ENCODE results near the gene LMAN2. TPM values are rescaled to one million over a fixed set of nuclear protein-coding genes. Genes with fewer than 3 reads are reported as not detected.

The LMAN2 gene
- total RNA-seq, 1 experiment from 2014 or later: 128 TPM

GRCh38 chr5:177327539-177328522 is 23.6 kb downstream of the LMAN2 start:
- no peak for ATAC-seq
- no peaks in the 10 kb centered on the region; a peak in 1 of 4 replicates for H3K36me3 ChIP-seq (ENCODE audit: control insufficient read depth in 1 of 2, insufficient read depth in 2 of 2, low read length in 2 of 2)
- H3K4me3 ChIP-seq (replicated peaks in 1 of 2; ENCODE audit: low read depth in 1 of 2, low read length in 2 of 2): no peak overlapping the region
- H4K20me1 ChIP-seq (ENCODE audit: insufficient read depth): no peaks in the 10 kb centered on the region
- H3K4me1 ChIP-seq (ENCODE audit: control insufficient read depth in 1 of 2, insufficient read depth in 2 of 2, low read length in 2 of 2): peaks cover 7 to 11% of the 10 kb centered on the region in 2 experiments; a peak in 3 of 4 replicates
- intact Hi-C loops (cut with micrococcal nuclease): no loop called here
- TF ChIP-seq EZH2phosphoT487 (IDR thresholded peaks at IDR 0.05; ENCODE audit: borderline replicate concordance) (no peak), EZH2 (IDR thresholded peaks at IDR 0.05) (no peak), SIN3A (IDR thresholded peaks at IDR 0.05; ENCODE audit: low read depth) (no peak), ELF1 (IDR thresholded peaks at IDR 0.05; ENCODE audit: borderline replicate concordance, low read depth) (no peak), SRF (IDR thresholded peaks at IDR 0.05; ENCODE audit: low read depth) (no peak), SP1 (IDR thresholded peaks at IDR 0.05; ENCODE audit: low read depth) (no peak), TCF7L2 (IDR thresholded peaks at IDR 0.05; ENCODE audit: borderline replicate concordance, extremely low read depth, insufficient read depth, insufficient read length) (no peak), RAD21 (IDR thresholded peaks at IDR 0.05; ENCODE audit: low read depth) (no peak), MAX (IDR thresholded peaks at IDR 0.05) (no peak), EGR1 (IDR thresholded peaks at IDR 0.05; ENCODE audit: low read depth) (no peak), YY1 (IDR thresholded peaks at IDR 0.05; ENCODE audit: extremely low read depth, insufficient replicate concordance, low read depth, low read length) (no peak)
- H3K79me2 ChIP-seq (ENCODE audit: insufficient read depth, low read length): no peaks in the 10 kb centered on the region
- POLR2A ChIA-PET: interaction anchor here (0.6 to 1.2 kb wide), 3 partner anchors 18 to 245 kb away, joined by 3 read pairs; partner anchors contain the start of gene PDLIM7
- RAD21 ChIA-PET (ENCODE audit: low non-redundant PET in 1 of 2, low total read pairs in 2 of 2, uncharacterized antibody in 2 of 2, unreplicated experiment in 2 of 2): no interaction called here
- H2AFZ ChIP-seq (ENCODE audit: low read depth, low read length, poor library complexity, severe bottlenecking): no peak overlapping the region
- DNase-seq (ENCODE audit: low read depth, low spot score): no peak
- H3K27me3 ChIP-seq (ENCODE audit: insufficient read depth, low read length): no peaks in the 10 kb centered on the region
- H3K9ac ChIP-seq (ENCODE audit: low read length): no peak overlapping the region
- BruUV-seq (replicated peaks): no TSS peak
- H3K9me2 ChIP-seq (ENCODE audit: insufficient read depth): no peaks in the 10 kb centered on the region
- no peak overlapping the region for H3K27ac ChIP-seq (ENCODE audit: low read depth, low read length)
- no peak overlapping the region for H3K4me2 ChIP-seq (ENCODE audit: low read length)
- no peaks in the 10 kb centered on the region for H3K9me3 ChIP-seq (ENCODE audit: control insufficient read depth in 1 of 2, insufficient read depth in 1 of 2, low read depth in 1 of 2, low read length in 2 of 2)
- CTCF ChIA-PET: interaction anchor here (0.7 kb wide), 1 partner anchor 18 kb away, joined by 3 read pairs; no protein-coding TSS in a partner anchor
